Liver (tissue), 3 donors: ENCODE results near the gene HCK.

ENCODE experiments used
- FOXA2 ChIP-seq: IDR thresholded peaks from 2 replicates; pipeline ENCODE4 v1.6.1; 2016; ENCODE audit warnings: antibody characterized with exemption
- MAX ChIP-seq: IDR thresholded peaks from 2 replicates; pipeline ENCODE4 v1.6.1; 2016; ENCODE audit warnings: antibody characterized with exemption
- NR2F2 ChIP-seq: IDR thresholded peaks from 2 replicates; pipeline ENCODE4 v1.6.1; 2016; ENCODE audit warnings: antibody characterized with exemption
- RAD21 ChIP-seq, 2 donors: IDR thresholded peaks; 2 replicates each; pipeline ENCODE4 v1.6.1; 2016; ENCODE audit warnings: antibody characterized with exemption in 2 of 2, mild to moderate bottlenecking in 2 of 2
- REST ChIP-seq: IDR thresholded peaks from 2 replicates; pipeline ENCODE4 v1.6.1; 2016; ENCODE audit warnings: antibody characterized with exemption, mild to moderate bottlenecking
- TAF1 ChIP-seq: conservative IDR thresholded peaks from 2 replicates; pipeline ENCODE4 v1.6.1; 2016; ENCODE audit warnings: antibody characterized with exemption, mild to moderate bottlenecking
- TF ChIP-seq, protein P1 (sequence below): fragments of 150-350 bp; IDR thresholded peaks from 2 replicates; pipeline ENCODE4 v1.5.1; 2017; ENCODE audit warnings: improper control_type of control experiment, low read depth, low read length; ENCODE audit not compliant: missing input control
- donor health status: healthy.
- donor health status: healthy.

DNA sequence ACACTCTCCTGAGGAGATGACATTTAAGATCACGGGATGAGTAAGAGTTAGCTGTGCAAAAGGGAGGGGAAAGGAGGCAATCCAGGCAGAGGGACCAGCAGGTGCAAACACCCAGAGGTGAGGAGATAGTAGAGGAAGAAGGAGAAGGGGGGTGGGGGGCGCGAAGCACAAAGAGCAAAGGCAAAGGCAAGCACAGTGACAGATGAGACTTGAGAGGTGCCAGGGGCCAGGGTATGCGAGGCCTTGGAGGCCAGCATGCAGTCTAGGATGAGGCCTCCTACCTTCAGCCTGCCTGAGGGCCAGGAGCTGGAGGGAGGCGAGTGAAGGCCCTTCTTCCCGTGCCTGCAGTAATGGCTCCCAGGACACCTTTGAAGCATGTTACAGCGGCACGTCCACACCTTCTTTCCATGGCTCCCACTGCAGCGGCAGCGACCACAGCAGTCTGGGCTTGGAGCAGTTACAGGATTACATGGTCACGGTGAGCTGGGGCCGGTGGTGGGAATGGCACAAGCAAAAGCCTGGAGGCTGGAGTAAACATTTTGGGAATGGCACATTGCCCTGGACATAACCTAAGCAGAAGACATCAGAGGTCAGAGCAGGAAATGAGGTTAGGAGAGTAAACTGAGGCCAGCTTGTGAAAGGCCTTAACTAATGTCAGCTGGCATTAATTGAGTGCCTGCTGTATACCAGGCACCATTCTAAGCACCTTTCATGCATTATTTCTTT is 23.2 kb upstream of the HCK start:
- TF ChIP-seq, protein P1, sequence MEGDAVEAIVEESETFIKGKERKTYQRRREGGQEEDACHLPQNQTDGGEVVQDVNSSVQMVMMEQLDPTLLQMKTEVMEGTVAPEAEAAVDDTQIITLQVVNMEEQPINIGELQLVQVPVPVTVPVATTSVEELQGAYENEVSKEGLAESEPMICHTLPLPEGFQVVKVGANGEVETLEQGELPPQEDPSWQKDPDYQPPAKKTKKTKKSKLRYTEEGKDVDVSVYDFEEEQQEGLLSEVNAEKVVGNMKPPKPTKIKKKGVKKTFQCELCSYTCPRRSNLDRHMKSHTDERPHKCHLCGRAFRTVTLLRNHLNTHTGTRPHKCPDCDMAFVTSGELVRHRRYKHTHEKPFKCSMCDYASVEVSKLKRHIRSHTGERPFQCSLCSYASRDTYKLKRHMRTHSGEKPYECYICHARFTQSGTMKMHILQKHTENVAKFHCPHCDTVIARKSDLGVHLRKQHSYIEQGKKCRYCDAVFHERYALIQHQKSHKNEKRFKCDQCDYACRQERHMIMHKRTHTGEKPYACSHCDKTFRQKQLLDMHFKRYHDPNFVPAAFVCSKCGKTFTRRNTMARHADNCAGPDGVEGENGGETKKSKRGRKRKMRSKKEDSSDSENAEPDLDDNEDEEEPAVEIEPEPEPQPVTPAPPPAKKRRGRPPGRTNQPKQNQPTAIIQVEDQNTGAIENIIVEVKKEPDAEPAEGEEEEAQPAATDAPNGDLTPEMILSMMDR = no peak
- TF ChIP-seq NR2F2 (no peak), FOXA2 (no peak), REST (no peak), RAD21 (IDR thresholded peaks at IDR 0.05) (no peak), MAX (no peak), TAF1 (no peak)
